Skeletal muscle tissue (tissue), 4 donors: ENCODE data around the gene TTLL10. TPM values are rescaled to one million over a fixed set of nuclear protein-coding genes. Genes with fewer than 3 reads are reported as not detected.
A peak's percentile ranks its signal among the peaks of the same experiment; 100 is the strongest.

Experiments used
- H3K27ac ChIP-seq: one replicate; pipeline ENCODE4 v1.7.0; 2013; ENCODE audit warnings: mild to moderate bottlenecking, low read depth, low read length, inconsistent platforms
- H3K27me3 ChIP-seq, 3 donors: one replicate each; pipeline ENCODE4 v1.7.0; 2013; ENCODE audit warnings: low read length in 3 of 3; ENCODE audit not compliant: control insufficient read depth in 3 of 3, insufficient read depth in 3 of 3
- H3K36me3 ChIP-seq, 3 donors: one replicate each; pipeline ENCODE4 v1.7.0; 2013; ENCODE audit warnings: low read length in 3 of 3; ENCODE audit not compliant: control insufficient read depth in 3 of 3, insufficient read depth in 3 of 3
- H3K4me1 ChIP-seq, 3 donors: one replicate each; pipeline ENCODE4 v1.7.0; 2013; ENCODE audit warnings: low read length in 3 of 3, mild to moderate bottlenecking in 3 of 3; ENCODE audit not compliant: control insufficient read depth in 3 of 3, insufficient read depth in 3 of 3
- H3K4me3 ChIP-seq, 3 donors: one replicate each; pipeline ENCODE4 v1.7.0; 2013; ENCODE audit warnings: low read length in 3 of 3
- H3K9ac ChIP-seq, 3 donors: one replicate each; pipeline ENCODE4 v1.7.0; 2013; ENCODE audit warnings: low read length in 3 of 3, mild to moderate bottlenecking in 3 of 3, moderate library complexity in 2 of 3, low read depth in 1 of 3
- H3K9me3 ChIP-seq, 3 donors: one replicate each; pipeline ENCODE4 v1.7.0; 2013; ENCODE audit warnings: low read length in 3 of 3; ENCODE audit not compliant: control insufficient read depth in 3 of 3
- total RNA-seq: library from RNA; depleted of rRNA; stranded (reverse); fragments of >200 nt; gene quantifications from one replicate; pipeline ENCODE4 v1.2.3, GENCODE V29; 2014
- donor health status: Osteomylitis.

The TTLL10 gene
- total RNA-seq, 1 donor from 2014 or later: not detected

GRCh38 chr1:1212780-1213344, 39.2 kb downstream of the TTLL10 start:
- peak overlapping the region in 1 of 3 donors; percentile 45 for H3K9ac ChIP-seq
- no peak overlapping the region for H3K27ac ChIP-seq
- H3K36me3 ChIP-seq: peaks cover 8 to 17% (median 8%) of the 10 kb centered on the region in 3 donors
- peaks cover 11 to 20% (median 17%) of the 10 kb centered on the region in 3 donors for H3K4me1 ChIP-seq
- peak overlapping the region in 1 of 3 donors; percentile 32 for H3K4me3 ChIP-seq
- no peaks in the 10 kb centered on the region for H3K9me3 ChIP-seq
- H3K27me3 ChIP-seq: peaks cover 4 to 5% (median 4%) of the 10 kb centered on the region in 3 donors

- no peak within 1 kb of the TSS for H3K4me3 ChIP-seq
- no peaks in the 10 kb centered on the region for H3K27me3 ChIP-seq
- no peak within 1 kb of the TSS for H3K27ac ChIP-seq
- no peaks in the 10 kb centered on the region for H3K9me3 ChIP-seq
- peaks cover 15 to 24% (median 16%) of the 10 kb centered on the region in 3 donors for H3K36me3 ChIP-seq
- H3K9ac ChIP-seq: no peak within 1 kb of the TSS
- H3K4me1 ChIP-seq: peaks cover 7 to 15% (median 13%) of the 10 kb centered on the region in 3 donors
Measured at GRCh38 chr1:1213345-1214265, 39.9 kb downstream of the TTLL10 start, which contains the start of gene TNFRSF4. TSS of gene TNFRSF4 (minus strand) at chr1:1214153. CDS start at chr1:1214127, 26 bp downstream.

- peaks cover 22 to 34% (median 26%) of the 10 kb centered on the region in 3 donors for H3K36me3 ChIP-seq
Measured at GRCh38 chr1:1215080-1215676, 41.5 kb downstream of the TTLL10 start.

GRCh38 chr1:1215881-1216605, 42.4 kb downstream of the TTLL10 start:
- no peak overlapping the region for H3K9ac ChIP-seq
- H3K9me3 ChIP-seq: no peaks in the 10 kb centered on the region
- H3K27ac ChIP-seq: peak overlapping the region; percentile 30
- H3K4me3 ChIP-seq: no peak overlapping the region
- peaks cover 30 to 37% (median 35%) of the 10 kb centered on the region in 3 donors for H3K36me3 ChIP-seq
- H3K4me1 ChIP-seq: peaks cover 7 to 14% (median 13%) of the 10 kb centered on the region in 3 donors
- H3K27me3 ChIP-seq: no peaks in the 10 kb centered on the region

More at GRCh38 chr1:1215080-1215676, 41.5 kb downstream of the TTLL10 start:
- Histone ChIP-seq H3K4me1 (peaks cover 7 to 14% (median 13%) of the 10 kb centered on the region in 3 donors), H3K9me3 (no peaks in the 10 kb centered on the region), H3K27me3 (no peaks in the 10 kb centered on the region), H3K27ac (no peak overlapping the region), H3K9ac (peak overlapping the region in 1 of 3 donors; percentile 25), H3K4me3 (no peak overlapping the region)

GRCh38 chr1:1216770-1217620, 43.3 kb downstream of the TTLL10 start:
- Histone ChIP-seq H3K9me3 (no peaks in the 10 kb centered on the region), H3K27me3 (no peaks in the 10 kb centered on the region), H3K36me3 (peaks cover 38 to 45% (median 43%) of the 10 kb centered on the region in 3 donors), H3K4me3 (no peak overlapping the region), H3K27ac (peak overlapping the region; percentile 30), H3K4me1 (peaks cover 7 to 14% (median 13%) of the 10 kb centered on the region in 3 donors), H3K9ac (no peak overlapping the region)

- Histone ChIP-seq H3K36me3 (peaks cover 44 to 54% (median 50%) of the 10 kb centered on the region in 3 donors), H3K9me3 (no peaks in the 10 kb centered on the region), H3K9ac (no peak overlapping the region), H3K27me3 (no peaks in the 10 kb centered on the region), H3K4me3 (no peak overlapping the region), H3K4me1 (peaks cover 7 to 14% (median 13%) of the 10 kb centered on the region in 3 donors), H3K27ac (no peak overlapping the region)
Measured at GRCh38 chr1:1217621-1218523, 44.2 kb downstream of the TTLL10 start.

- Histone ChIP-seq H3K36me3 (peaks cover 50 to 60% (median 57%) of the 10 kb centered on the region in 3 donors), H3K27ac (no peak overlapping the region), H3K4me3 (no peak overlapping the region), H3K9me3 (no peaks in the 10 kb centered on the region), H3K9ac (no peak overlapping the region), H3K27me3 (no peaks in the 10 kb centered on the region), H3K4me1 (peaks cover 7 to 14% (median 9%) of the 10 kb centered on the region in 3 donors)
Measured at GRCh38 chr1:1218524-1219200, 45.0 kb downstream of the TTLL10 start.

GRCh38 chr1:1219341-1219740, 45.7 kb downstream of the TTLL10 start:
- H3K27me3 ChIP-seq: no peaks in the 10 kb centered on the region
- H3K27ac ChIP-seq: no peak overlapping the region
- no peak overlapping the region for H3K9ac ChIP-seq
- peaks cover 7 to 13% (median 9%) of the 10 kb centered on the region in 3 donors for H3K4me1 ChIP-seq
- H3K9me3 ChIP-seq: no peaks in the 10 kb centered on the region
- H3K36me3 ChIP-seq: peaks cover 50 to 60% (median 57%) of the 10 kb centered on the region in 3 donors
- H3K4me3 ChIP-seq: no peak overlapping the region
